ENCODE measurements around the gene CHN2. TPM values are rescaled to one million over a fixed set of nuclear protein-coding genes. Genes with fewer than 3 reads are reported as not detected.

CHN2 gene
- polyA plus RNA-seq (2012; ENCODE audit: insufficient read depth, insufficient read length, low read depth), result not detected

DNA sequence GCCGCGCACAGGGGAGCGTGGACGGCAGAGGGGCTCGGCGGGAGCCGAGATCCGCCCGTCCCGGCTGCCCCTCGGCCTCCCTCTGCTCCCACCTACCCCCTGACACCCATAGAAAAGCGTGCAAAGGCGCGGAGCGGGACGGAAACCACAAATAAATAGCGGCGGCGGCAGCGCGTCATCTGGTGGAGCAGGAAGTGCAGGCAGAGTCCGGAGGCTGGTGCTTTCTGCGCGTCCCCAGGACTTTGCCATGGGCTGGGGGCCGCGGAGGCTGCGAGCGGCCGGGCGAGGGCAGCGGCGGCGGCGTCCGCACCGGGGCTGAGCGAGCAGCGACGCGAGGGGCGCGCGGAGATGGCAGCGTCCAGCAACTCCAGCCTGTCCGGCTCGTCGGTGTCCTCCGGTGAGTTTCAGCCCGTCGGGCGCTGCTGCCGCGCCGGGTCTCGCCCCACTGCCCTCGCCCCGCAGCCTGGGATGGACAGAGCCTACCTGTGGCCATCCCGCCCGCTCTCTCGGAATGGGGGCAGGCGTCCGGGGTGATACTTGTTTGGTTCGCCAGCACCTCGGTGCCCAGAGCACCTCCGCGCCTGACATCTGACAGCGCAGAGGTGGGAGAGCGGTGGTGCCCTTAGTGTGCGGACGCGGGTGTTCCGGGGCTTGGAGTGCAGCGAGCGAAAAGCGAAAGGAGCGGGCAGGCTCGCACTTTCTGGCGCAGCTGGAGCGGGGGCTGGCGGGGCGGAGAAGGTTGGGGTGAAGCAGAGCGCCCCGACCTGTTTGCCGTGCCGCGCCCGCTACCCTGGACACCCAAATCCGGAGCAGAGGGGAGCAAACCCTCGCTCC is at the start of gene CHN2:
CHN2 (plus strand) TSS at position 182 of the 834 bp plus-strand sequence.
- peaks cover 66% of the 10 kb centered on the region for H3K27me3 ChIP-seq
- DNase-seq, result peak; percentile 31
- H3K4me3 ChIP-seq (ENCODE audit: low read depth, low read length), result peak within 1 kb of the TSS; percentile 45

DNA sequence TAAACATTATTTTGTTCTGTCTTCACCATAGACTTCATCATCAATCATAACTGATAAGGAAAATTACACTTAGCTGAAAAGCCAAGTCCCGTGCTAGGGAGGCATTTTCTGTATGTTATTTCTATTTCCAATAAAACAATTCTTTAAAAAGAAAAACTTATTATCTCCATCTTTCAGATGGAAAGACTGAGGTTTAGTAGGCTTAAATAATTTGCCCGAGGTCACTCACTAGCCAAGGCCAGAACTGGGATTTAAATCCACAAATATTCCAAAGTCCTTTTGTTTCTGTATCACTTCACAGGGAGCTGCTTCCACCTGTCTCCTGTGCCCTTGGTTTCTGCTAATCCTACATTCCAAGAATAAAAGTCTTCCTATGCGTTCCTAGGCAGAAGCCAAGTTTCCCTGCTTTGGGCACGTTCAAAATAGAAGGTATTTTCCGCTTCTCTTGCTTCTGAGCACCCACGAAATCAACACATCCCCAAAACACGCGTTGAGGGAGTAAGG is 49.0 kb upstream of the CHN2 start:
- Histone ChIP-seq H3K4me3 (ENCODE audit: low read depth, low read length) (peak overlapping the region; percentile 61), H3K27me3 (peaks cover 22% of the 10 kb centered on the region), H3K36me3 (no peaks in the 10 kb centered on the region), H3K4me1 (no peaks in the 10 kb centered on the region), H3K9me3 (no peaks in the 10 kb centered on the region)
- TF ChIP-seq CTCF (IDR thresholded peaks at IDR 0.05; ENCODE audit: low read depth, low read length), result no peak
- DNase-seq, result no peak

More for the DNA sequence above, at the start of gene CHN2:
- Histone ChIP-seq H3K36me3 (no peaks in the 10 kb centered on the region), H3K9me3 (no peaks in the 10 kb centered on the region), H3K4me1 (no peaks in the 10 kb centered on the region)
- TF ChIP-seq CTCF (IDR thresholded peaks at IDR 0.05; ENCODE audit: low read depth, low read length), result no peak

DNA sequence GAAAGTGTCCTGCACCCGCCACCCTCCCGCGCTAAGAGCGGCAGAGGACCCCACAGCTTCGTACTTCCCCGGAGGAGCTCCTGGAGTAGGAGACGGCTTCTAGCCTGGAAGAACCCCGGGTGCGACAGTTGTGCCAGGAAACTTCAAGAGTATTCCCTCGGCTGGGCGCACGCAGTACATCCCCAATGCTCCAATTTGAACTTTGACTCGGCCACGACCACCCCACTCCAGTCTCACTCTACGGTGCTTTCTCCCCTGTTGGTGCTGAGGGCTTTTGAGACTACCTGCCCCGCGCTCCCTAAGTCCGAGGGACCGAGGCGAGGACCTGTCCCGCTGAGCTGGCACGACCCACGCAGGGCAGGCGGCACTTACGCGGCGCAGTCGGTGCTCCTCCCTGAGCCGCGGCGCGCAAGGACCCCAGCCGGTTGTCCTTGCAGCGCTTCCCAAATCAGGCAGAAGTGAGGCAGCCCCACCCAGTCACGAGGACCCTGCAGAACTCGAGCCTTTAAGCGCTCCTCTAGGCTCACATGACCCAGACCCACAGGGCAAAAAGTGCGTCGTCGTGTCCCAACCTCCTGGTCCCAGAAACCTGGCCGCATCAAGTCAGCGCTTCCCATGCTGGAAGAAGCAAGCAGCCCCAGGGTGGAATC is 48.4 kb upstream of the CHN2 start, which contains the start of gene CPVL:
CPVL (minus strand) TSS at position 481 of the 650 bp plus-strand sequence. CDS start 25,476 bp downstream, outside the sequence.
- H3K36me3 ChIP-seq, result no peaks in the 10 kb centered on the region
- no peaks in the 10 kb centered on the region for H3K9me3 ChIP-seq
- no peak for TF ChIP-seq CTCF (IDR thresholded peaks at IDR 0.05; ENCODE audit: low read depth, low read length)
- no peaks in the 10 kb centered on the region for H3K4me1 ChIP-seq
- DNase-seq, result peak; percentile 46
- H3K27me3 ChIP-seq, result peaks cover 22% of the 10 kb centered on the region
- H3K4me3 ChIP-seq (ENCODE audit: low read depth, low read length), result peak within 1 kb of the TSS; percentile 61

DNA sequence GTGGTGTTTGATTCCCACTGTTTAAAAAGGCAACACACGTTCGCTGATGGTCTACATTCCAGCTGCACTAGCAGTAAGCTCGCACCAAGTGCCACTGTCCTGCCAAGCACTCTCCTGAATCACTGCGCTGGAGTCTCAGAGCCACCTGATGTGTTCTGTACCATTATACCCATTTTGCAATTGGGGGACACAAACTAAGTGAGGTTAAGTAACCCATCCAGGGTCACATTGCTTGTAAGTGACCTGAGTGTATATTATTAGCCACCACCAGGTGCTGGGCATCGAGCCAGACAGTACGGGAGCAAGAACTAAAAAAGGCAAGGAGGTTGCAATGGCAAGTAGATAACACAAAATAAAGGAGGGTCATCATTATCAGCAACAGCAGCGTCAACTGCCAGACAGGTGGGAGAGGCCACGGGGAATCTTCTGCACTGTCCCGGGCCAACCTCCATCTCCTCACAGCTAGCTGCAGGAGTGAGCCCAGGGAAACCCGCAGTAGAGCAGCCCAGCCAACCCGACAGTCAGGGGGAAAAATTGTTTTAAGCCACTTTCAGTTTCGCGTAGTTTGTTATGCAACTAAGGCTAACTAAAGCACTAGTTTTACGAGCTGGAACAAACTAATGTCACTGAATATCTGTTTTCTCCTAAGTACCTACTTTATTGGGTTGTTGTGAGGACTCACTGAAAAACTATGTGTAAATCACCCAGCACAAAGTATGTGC is 47.5 kb upstream of the CHN2 start:
- H3K9me3 ChIP-seq, result no peaks in the 10 kb centered on the region
- TF ChIP-seq CTCF (IDR thresholded peaks at IDR 0.05; ENCODE audit: low read depth, low read length), result no peak; the same call in 1 of the 2 replicates
- H3K36me3 ChIP-seq, result no peaks in the 10 kb centered on the region
- no peaks in the 10 kb centered on the region for H3K4me1 ChIP-seq
- H3K4me3 ChIP-seq (ENCODE audit: low read depth, low read length), result peak overlapping the region; percentile 61
- DNase-seq, result no peak
- peaks cover 22% of the 10 kb centered on the region for H3K27me3 ChIP-seq

DNA sequence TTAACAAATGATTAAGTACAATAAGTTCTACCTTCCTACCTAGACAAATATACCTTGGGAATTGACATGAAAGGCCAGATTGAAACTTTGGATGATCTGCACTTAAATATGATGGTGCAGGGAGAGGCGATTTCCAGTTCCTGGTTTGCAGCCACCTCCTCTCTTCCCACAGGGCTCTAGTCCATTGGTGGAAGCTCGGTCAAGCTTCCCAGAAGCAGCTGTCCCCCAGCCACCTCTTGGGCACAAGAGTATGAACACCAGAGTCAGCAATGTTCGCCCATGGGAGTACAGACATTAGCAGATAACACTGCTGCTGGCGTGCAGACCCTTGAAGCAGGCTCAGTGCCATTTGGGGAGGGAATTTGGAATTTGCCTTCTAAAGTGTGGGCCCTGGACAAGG is 46.8 kb upstream of the CHN2 start:
- H3K36me3 ChIP-seq, result no peaks in the 10 kb centered on the region
- no peak overlapping the region for H3K4me3 ChIP-seq (ENCODE audit: low read depth, low read length)
- DNase-seq, result no peak
- no peaks in the 10 kb centered on the region for H3K4me1 ChIP-seq
- no peak for TF ChIP-seq CTCF (IDR thresholded peaks at IDR 0.05; ENCODE audit: low read depth, low read length)
- peaks cover 22% of the 10 kb centered on the region for H3K27me3 ChIP-seq
- no peaks in the 10 kb centered on the region for H3K9me3 ChIP-seq
